A673 (cell line): ENCODE measurements around the gene CAND1.

Source experiments
- CTCF ChIP-seq: fragments of 300-800, 200-600 bp; sonication (generic); conservative IDR thresholded peaks from 2 replicates; pipeline ENCODE4 v1.5.1; 2017; ENCODE audit warnings: low read depth, mild to moderate bottlenecking, antibody characterized with exemption, low read length, moderate library complexity, mixed read lengths
- EZH2 ChIP-seq: fragments of 200-600 bp; sonication (generic); IDR thresholded peaks from 2 replicates; pipeline ENCODE4 v1.6.1; 2017; ENCODE audit warnings: borderline replicate concordance, low read depth, mild to moderate bottlenecking, mixed read lengths, antibody characterized with exemption, low read length; ENCODE audit not compliant: poor library complexity, severe bottlenecking

- TF ChIP-seq CTCF (no peak), EZH2 (no peak)
These were observed 51.6 kb downstream of the CAND1 start for GRCh38 chr12:67320614-67321295.
